ENCODE measurements around the gene ADIPOR2.

ADIPOR2 gene

GRCh38 chr12:1760566-1761382, 69.9 kb downstream of the ADIPOR2 start:
- Histone ChIP-seq H3K4me3 (ENCODE audit: low read length) (no peak overlapping the region), H3K27me3 (ENCODE audit: control insufficient read depth, insufficient read depth, low read length) (no peaks in the 10 kb centered on the region), H3K9ac (ENCODE audit: low read length) (no peak overlapping the region), H3K4me1 (ENCODE audit: control insufficient read depth, insufficient read depth, low read length) (peaks cover 2% of the 10 kb centered on the region), H3K36me3 (ENCODE audit: control insufficient read depth, insufficient read depth, low read length) (no peaks in the 10 kb centered on the region), H3K27ac (ENCODE audit: low read depth, low read length) (no peak overlapping the region)

GRCh38 chr12:1761857-1762256, 71.0 kb downstream of the ADIPOR2 start:
- Histone ChIP-seq H3K9ac (ENCODE audit: low read length) (no peak overlapping the region), H3K4me3 (ENCODE audit: low read length) (no peak overlapping the region), H3K36me3 (ENCODE audit: control insufficient read depth, insufficient read depth, low read length) (no peaks in the 10 kb centered on the region), H3K27me3 (ENCODE audit: control insufficient read depth, insufficient read depth, low read length) (no peaks in the 10 kb centered on the region), H3K4me1 (ENCODE audit: control insufficient read depth, insufficient read depth, low read length) (peaks cover 2% of the 10 kb centered on the region), H3K27ac (ENCODE audit: low read depth, low read length) (no peak overlapping the region)

GRCh38 chr12:1763153-1763552, 72.3 kb downstream of the ADIPOR2 start:
- H3K4me3 ChIP-seq (ENCODE audit: low read length): no peak overlapping the region
- peaks cover 2% of the 10 kb centered on the region for H3K4me1 ChIP-seq (ENCODE audit: control insufficient read depth, insufficient read depth, low read length)
- no peaks in the 10 kb centered on the region for H3K36me3 ChIP-seq (ENCODE audit: control insufficient read depth, insufficient read depth, low read length)
- H3K27me3 ChIP-seq (ENCODE audit: control insufficient read depth, insufficient read depth, low read length): no peaks in the 10 kb centered on the region
- no peak overlapping the region for H3K9ac ChIP-seq (ENCODE audit: low read length)
- H3K27ac ChIP-seq (ENCODE audit: low read depth, low read length): no peak overlapping the region

GRCh38 chr12:1766110-1766509, 75.2 kb downstream of the ADIPOR2 start:
- no peak overlapping the region for H3K9ac ChIP-seq (ENCODE audit: low read length)
- peaks cover 5% of the 10 kb centered on the region for H3K36me3 ChIP-seq (ENCODE audit: control insufficient read depth, insufficient read depth, low read length)
- no peak overlapping the region for H3K27ac ChIP-seq (ENCODE audit: low read depth, low read length)
- no peaks in the 10 kb centered on the region for H3K4me1 ChIP-seq (ENCODE audit: control insufficient read depth, insufficient read depth, low read length)
- no peaks in the 10 kb centered on the region for H3K27me3 ChIP-seq (ENCODE audit: control insufficient read depth, insufficient read depth, low read length)
- H3K4me3 ChIP-seq (ENCODE audit: low read length): no peak overlapping the region

- Histone ChIP-seq H3K4me3 (ENCODE audit: low read length) (no peak overlapping the region), H3K27ac (ENCODE audit: low read depth, low read length) (no peak overlapping the region), H3K9ac (ENCODE audit: low read length) (no peak overlapping the region), H3K36me3 (ENCODE audit: control insufficient read depth, insufficient read depth, low read length) (peaks cover 5% of the 10 kb centered on the region), H3K27me3 (ENCODE audit: control insufficient read depth, insufficient read depth, low read length) (no peaks in the 10 kb centered on the region), H3K4me1 (ENCODE audit: control insufficient read depth, insufficient read depth, low read length) (no peaks in the 10 kb centered on the region)
Observed at GRCh38 chr12:1767407-1768090, 76.7 kb downstream of the ADIPOR2 start.

- H3K27me3 ChIP-seq (ENCODE audit: control insufficient read depth, insufficient read depth, low read length): no peaks in the 10 kb centered on the region
- peaks cover 10% of the 10 kb centered on the region for H3K36me3 ChIP-seq (ENCODE audit: control insufficient read depth, insufficient read depth, low read length)
- no peak overlapping the region for H3K9ac ChIP-seq (ENCODE audit: low read length)
- no peaks in the 10 kb centered on the region for H3K4me1 ChIP-seq (ENCODE audit: control insufficient read depth, insufficient read depth, low read length)
- H3K4me3 ChIP-seq (ENCODE audit: low read length): no peak overlapping the region
- H3K27ac ChIP-seq (ENCODE audit: low read depth, low read length): no peak overlapping the region
Observed at GRCh38 chr12:1768615-1769014, 77.7 kb downstream of the ADIPOR2 start.

- Histone ChIP-seq H3K36me3 (ENCODE audit: control insufficient read depth, insufficient read depth, low read length) (peaks cover 10% of the 10 kb centered on the region), H3K4me1 (ENCODE audit: control insufficient read depth, insufficient read depth, low read length) (no peaks in the 10 kb centered on the region), H3K4me3 (ENCODE audit: low read length) (no peak overlapping the region), H3K27me3 (ENCODE audit: control insufficient read depth, insufficient read depth, low read length) (no peaks in the 10 kb centered on the region), H3K9ac (ENCODE audit: low read length) (no peak overlapping the region), H3K27ac (ENCODE audit: low read depth, low read length) (no peak overlapping the region)
Observed at GRCh38 chr12:1769809-1770494, 79.1 kb downstream of the ADIPOR2 start.

GRCh38 chr12:1773937-1774655, 83.2 kb downstream of the ADIPOR2 start:
- Histone ChIP-seq H3K27me3 (ENCODE audit: control insufficient read depth, insufficient read depth, low read length) (no peaks in the 10 kb centered on the region), H3K4me1 (ENCODE audit: control insufficient read depth, insufficient read depth, low read length) (no peaks in the 10 kb centered on the region), H3K4me3 (ENCODE audit: low read length) (no peak overlapping the region), H3K9ac (ENCODE audit: low read length) (no peak overlapping the region), H3K36me3 (ENCODE audit: control insufficient read depth, insufficient read depth, low read length) (peaks cover 12% of the 10 kb centered on the region), H3K27ac (ENCODE audit: low read depth, low read length) (no peak overlapping the region)

GRCh38 chr12:1776170-1776921, 85.5 kb downstream of the ADIPOR2 start:
- H3K4me1 ChIP-seq (ENCODE audit: control insufficient read depth, insufficient read depth, low read length): no peaks in the 10 kb centered on the region
- H3K27me3 ChIP-seq (ENCODE audit: control insufficient read depth, insufficient read depth, low read length): no peaks in the 10 kb centered on the region
- no peak overlapping the region for H3K4me3 ChIP-seq (ENCODE audit: low read length)
- H3K27ac ChIP-seq (ENCODE audit: low read depth, low read length): no peak overlapping the region
- H3K36me3 ChIP-seq (ENCODE audit: control insufficient read depth, insufficient read depth, low read length): peaks cover 8% of the 10 kb centered on the region
- H3K9ac ChIP-seq (ENCODE audit: low read length): no peak overlapping the region

GRCh38 chr12:1777798-1778197, 86.9 kb downstream of the ADIPOR2 start:
- no peak overlapping the region for H3K4me3 ChIP-seq (ENCODE audit: low read length)
- no peak overlapping the region for H3K9ac ChIP-seq (ENCODE audit: low read length)
- H3K4me1 ChIP-seq (ENCODE audit: control insufficient read depth, insufficient read depth, low read length): no peaks in the 10 kb centered on the region
- peaks cover 6% of the 10 kb centered on the region for H3K36me3 ChIP-seq (ENCODE audit: control insufficient read depth, insufficient read depth, low read length)
- H3K27ac ChIP-seq (ENCODE audit: low read depth, low read length): no peak overlapping the region
- H3K27me3 ChIP-seq (ENCODE audit: control insufficient read depth, insufficient read depth, low read length): no peaks in the 10 kb centered on the region

- Histone ChIP-seq H3K9ac (ENCODE audit: low read length) (no peak overlapping the region), H3K4me3 (ENCODE audit: low read length) (no peak overlapping the region), H3K27ac (ENCODE audit: low read depth, low read length) (no peak overlapping the region), H3K36me3 (ENCODE audit: control insufficient read depth, insufficient read depth, low read length) (peaks cover 4% of the 10 kb centered on the region), H3K27me3 (ENCODE audit: control insufficient read depth, insufficient read depth, low read length) (no peaks in the 10 kb centered on the region), H3K4me1 (ENCODE audit: control insufficient read depth, insufficient read depth, low read length) (no peaks in the 10 kb centered on the region)
Observed at GRCh38 chr12:1778911-1779310, 88.0 kb downstream of the ADIPOR2 start.
